OCI-LY7 (cell line): ENCODE measurements around the gene PRKG1. TPM values are rescaled to one million over a fixed set of nuclear protein-coding genes. Genes with fewer than 3 reads are reported as not detected.

Experiments
- BruUV-seq: library from RNA; stranded (reverse); fragments of 400-500 nt; replicated peaks from 2 replicates; lab custom pipeline; 2021; lab: Mats Ljungman, UMichigan
- CTCF ChIA-PET: fragments of 300-600 bp; sonication (Branson Sonifier 250); formaldehyde crosslinking; loops from one replicate; lab custom pipeline; 2022; ENCODE audit warnings: antibody characterized with exemption; ENCODE audit not compliant: unreplicated experiment; lab: Charles Lee
- POLR2A ChIA-PET: fragments of 300-600 bp; sonication (Branson Sonifier 250); formaldehyde crosslinking; loops from one replicate; lab custom pipeline; 2022; ENCODE audit warnings: antibody characterized with exemption; lab: Charles Lee
- DNase-seq: peaks from one replicate; pipeline ENCODE4 v3.0.0-alpha.2; 2015; ENCODE audit warnings: low spot score
- H2AFZ ChIP-seq: fragments of 200-600 bp; sonication (generic), shearing (Covaris generic); 2 replicates; pipeline ENCODE4 v1.6.1; 2014; ENCODE audit warnings: mild to moderate bottlenecking, antibody characterized with exemption, low read length, moderate library complexity
- H3K27ac ChIP-seq: fragments of 200-600 bp; sonication (generic); 2 replicates; pipeline ENCODE4 v1.5.1; 2014; ENCODE audit warnings: mixed run types, low read depth, mild to moderate bottlenecking, moderate library complexity, low read length, inconsistent platforms; ENCODE audit not compliant: poor library complexity, severe bottlenecking
- H3K36me3 ChIP-seq: fragments of 200-600 bp; sonication (generic); 2 replicates; pipeline ENCODE4 v1.6.1; 2014; ENCODE audit warnings: mild to moderate bottlenecking, antibody characterized with exemption, low read length, moderate library complexity, mixed read lengths; ENCODE audit not compliant: insufficient read depth
- H3K4me1 ChIP-seq: fragments of 200-600 bp; sonication (generic); 2 replicates; pipeline ENCODE4 v1.5.1; 2014; ENCODE audit warnings: mild to moderate bottlenecking, low read length; ENCODE audit not compliant: insufficient read depth, poor library complexity, severe bottlenecking
- H3K4me2 ChIP-seq: fragments of 200-600 bp; sonication (generic); 2 replicates; pipeline ENCODE4 v1.6.1; 2014; ENCODE audit warnings: mild to moderate bottlenecking, low read length
- H3K4me3 ChIP-seq: fragments of 200-600 bp; sonication (generic); 2 replicates; pipeline ENCODE4 v1.5.1; 2014; ENCODE audit warnings: mild to moderate bottlenecking, low read depth, low read length; ENCODE audit not compliant: poor library complexity, severe bottlenecking
- H3K79me2 ChIP-seq: fragments of 200-600 bp; sonication (generic); 2 replicates; pipeline ENCODE4 v1.6.1; 2016; ENCODE audit warnings: low read depth, mild to moderate bottlenecking, low read length, moderate library complexity, mixed read lengths; ENCODE audit not compliant: insufficient read depth
- H3K9me2 ChIP-seq: fragments of 200-600 bp; sonication (generic); 2 replicates; pipeline ENCODE4 v1.6.1; 2016; ENCODE audit warnings: mild to moderate bottlenecking, low read length, mixed read lengths; ENCODE audit not compliant: insufficient read depth
- H3K9me3 ChIP-seq: fragments of 200-600 bp; sonication (generic); 2 replicates; pipeline ENCODE4 v1.6.1; 2014; ENCODE audit warnings: mild to moderate bottlenecking, mixed run types, low read length, mixed read lengths
- H4K20me1 ChIP-seq: fragments of 200-600 bp; sonication (generic); 2 replicates; pipeline ENCODE4 v1.6.1; 2014; ENCODE audit warnings: mild to moderate bottlenecking, antibody characterized with exemption, low read length, moderate library complexity, mixed read lengths; ENCODE audit not compliant: insufficient read depth
- EZH2phosphoT487 ChIP-seq: fragments of 200-600 bp; sonication (generic); IDR thresholded peaks from 2 replicates; pipeline ENCODE4 v1.6.1; 2018; ENCODE audit warnings: low read depth, borderline replicate concordance, mild to moderate bottlenecking, mixed run types, antibody characterized with exemption, low read length, moderate library complexity, mixed read lengths
- intact Hi-C: fragments of 100-400 bp; cut with micrococcal nuclease; formaldehyde crosslinking; loops from one replicate; pipeline ENCODE4 v1.10.0; 2022; ENCODE audit not compliant: unreplicated experiment
- total RNA-seq, 2 experiments: library from RNA; depleted of rRNA in 1 of 2; stranded (reverse); fragments of >200 nt in 1 of 2; shearing (Covaris generic) in 1 of 2; gene quantifications; 2 replicates each; pipeline ENCODE4 v1.2.3, GENCODE V29; 2014 to 2022
- TF ChIP-seq, protein P1 (sequence below): fragments of 200-600 bp; sonication (generic); conservative IDR thresholded peaks from 2 replicates; pipeline ENCODE4 v1.5.1; 2014; ENCODE audit warnings: mild to moderate bottlenecking, antibody characterized with exemption, low read length, moderate library complexity, mixed read lengths

The PRKG1 gene
- total RNA-seq, 2 experiments from 2014 or later = not detected

DNA sequence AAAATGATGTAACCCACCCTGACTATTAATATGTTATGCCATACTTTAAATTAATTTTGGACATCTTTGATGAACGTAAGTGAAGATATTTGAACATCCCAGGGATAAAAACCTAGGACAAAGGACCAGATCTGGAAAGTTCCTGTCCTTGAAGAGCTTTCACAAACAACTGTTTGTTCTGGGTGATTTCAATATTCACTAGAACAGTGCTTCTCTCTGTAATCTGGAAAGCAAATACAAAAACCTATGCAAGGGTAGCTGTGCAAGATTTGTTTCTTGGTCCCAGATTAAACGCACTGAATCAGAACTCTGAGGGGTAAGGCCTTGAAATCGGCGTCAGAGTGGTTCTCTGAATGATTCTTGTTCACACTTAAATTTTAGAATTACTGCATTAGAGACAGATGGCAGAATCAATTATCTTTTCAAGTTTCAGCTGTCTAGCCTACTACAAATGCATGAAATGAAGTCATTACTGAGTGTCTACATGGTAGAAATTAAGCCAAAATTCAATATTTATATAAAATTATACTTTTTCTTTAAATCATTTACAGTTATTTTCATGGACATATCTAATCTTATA, 694.7 kb downstream of the PRKG1 start:
- no peak overlapping the region for H2AFZ ChIP-seq
- intact Hi-C loops = no loop called here
- BruUV-seq = no TSS peak
- TF ChIP-seq EZH2phosphoT487 = no peak
- TF ChIP-seq, protein P1, sequence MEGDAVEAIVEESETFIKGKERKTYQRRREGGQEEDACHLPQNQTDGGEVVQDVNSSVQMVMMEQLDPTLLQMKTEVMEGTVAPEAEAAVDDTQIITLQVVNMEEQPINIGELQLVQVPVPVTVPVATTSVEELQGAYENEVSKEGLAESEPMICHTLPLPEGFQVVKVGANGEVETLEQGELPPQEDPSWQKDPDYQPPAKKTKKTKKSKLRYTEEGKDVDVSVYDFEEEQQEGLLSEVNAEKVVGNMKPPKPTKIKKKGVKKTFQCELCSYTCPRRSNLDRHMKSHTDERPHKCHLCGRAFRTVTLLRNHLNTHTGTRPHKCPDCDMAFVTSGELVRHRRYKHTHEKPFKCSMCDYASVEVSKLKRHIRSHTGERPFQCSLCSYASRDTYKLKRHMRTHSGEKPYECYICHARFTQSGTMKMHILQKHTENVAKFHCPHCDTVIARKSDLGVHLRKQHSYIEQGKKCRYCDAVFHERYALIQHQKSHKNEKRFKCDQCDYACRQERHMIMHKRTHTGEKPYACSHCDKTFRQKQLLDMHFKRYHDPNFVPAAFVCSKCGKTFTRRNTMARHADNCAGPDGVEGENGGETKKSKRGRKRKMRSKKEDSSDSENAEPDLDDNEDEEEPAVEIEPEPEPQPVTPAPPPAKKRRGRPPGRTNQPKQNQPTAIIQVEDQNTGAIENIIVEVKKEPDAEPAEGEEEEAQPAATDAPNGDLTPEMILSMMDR = no peak
- no peaks in the 10 kb centered on the region for H3K36me3 ChIP-seq
- H3K4me2 ChIP-seq = no peak overlapping the region
- no peaks in the 10 kb centered on the region for H4K20me1 ChIP-seq
- CTCF ChIA-PET = no interaction called here
- no peaks in the 10 kb centered on the region for H3K9me2 ChIP-seq
- no peak overlapping the region for H3K27ac ChIP-seq
- H3K4me3 ChIP-seq = no peak overlapping the region
- no peaks in the 10 kb centered on the region for H3K9me3 ChIP-seq
- no peaks in the 10 kb centered on the region for H3K79me2 ChIP-seq
- no peak for DNase-seq
- POLR2A ChIA-PET = no interaction called here
- no peaks in the 10 kb centered on the region for H3K4me1 ChIP-seq

DNA sequence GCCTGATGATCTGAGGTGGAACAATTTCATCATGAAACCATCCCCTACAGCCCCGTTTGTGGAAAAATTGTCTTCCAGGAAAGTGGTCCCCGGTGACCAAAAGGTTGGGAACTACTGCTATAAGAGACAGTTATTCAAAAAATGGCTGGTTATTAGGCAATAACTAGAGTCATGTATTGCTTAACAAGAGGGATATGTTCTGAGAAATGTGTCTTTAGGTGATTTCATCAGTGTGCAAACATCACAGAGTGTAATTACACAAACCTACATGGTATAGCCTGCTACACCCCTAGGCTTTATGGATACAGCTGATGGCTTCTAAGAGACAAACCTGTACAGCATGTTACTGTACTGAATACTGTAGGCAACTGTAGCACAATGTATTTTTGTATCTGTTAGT, 696.4 kb downstream of the PRKG1 start:
- BruUV-seq = no TSS peak
- H3K9me3 ChIP-seq = no peaks in the 10 kb centered on the region
- intact Hi-C loops = no loop called here
- H3K36me3 ChIP-seq = no peaks in the 10 kb centered on the region
- no peaks in the 10 kb centered on the region for H3K4me1 ChIP-seq
- no peak overlapping the region for H2AFZ ChIP-seq
- POLR2A ChIA-PET = no interaction called here
- TF ChIP-seq, protein P1 = no peak
- no peak for TF ChIP-seq EZH2phosphoT487
- no peaks in the 10 kb centered on the region for H3K9me2 ChIP-seq
- no peak overlapping the region for H3K4me2 ChIP-seq
- H3K27ac ChIP-seq = no peak overlapping the region
- CTCF ChIA-PET = no interaction called here
- H3K79me2 ChIP-seq = no peaks in the 10 kb centered on the region
- no peak overlapping the region for H3K4me3 ChIP-seq
- no peak for DNase-seq
- no peaks in the 10 kb centered on the region for H4K20me1 ChIP-seq

DNA sequence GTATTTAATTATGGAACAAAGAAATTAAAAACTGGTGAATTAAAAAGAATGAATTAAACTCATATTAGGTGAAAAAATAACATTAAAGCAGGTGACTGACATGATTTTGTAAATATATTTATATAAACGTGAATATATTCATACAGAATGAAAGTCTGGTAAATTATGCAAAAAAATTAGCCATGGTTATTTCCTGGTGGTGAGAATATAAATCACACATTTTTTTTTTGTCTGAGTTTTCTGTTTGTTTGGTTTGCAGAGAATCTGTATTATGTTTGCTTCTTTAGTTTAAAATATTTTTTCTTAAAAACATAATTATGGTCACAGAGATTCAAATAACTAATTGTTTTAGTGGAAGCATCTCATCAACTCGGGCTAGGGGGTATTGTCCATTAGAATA, 698.1 kb downstream of the PRKG1 start:
- no peaks in the 10 kb centered on the region for H3K9me2 ChIP-seq
- CTCF ChIA-PET = no interaction called here
- no TSS peak for BruUV-seq

More for the DNA sequence above, 698.1 kb downstream of the PRKG1 start:
- DNase-seq = no peak
- intact Hi-C loops = no loop called here
- Histone ChIP-seq H3K4me3 (no peak overlapping the region), H2AFZ (no peak overlapping the region), H3K4me2 (no peak overlapping the region), H3K4me1 (no peaks in the 10 kb centered on the region), H3K9me3 (no peaks in the 10 kb centered on the region), H4K20me1 (no peaks in the 10 kb centered on the region), H3K36me3 (no peaks in the 10 kb centered on the region), H3K79me2 (no peaks in the 10 kb centered on the region), H3K27ac (no peak overlapping the region)
- POLR2A ChIA-PET = no interaction called here
- TF ChIP-seq, protein P1 = no peak
- no peak for TF ChIP-seq EZH2phosphoT487
